Neural progenitor cell (in vitro differentiated cells): ENCODE results near the gene POSTN. TPM values are rescaled to one million over a fixed set of nuclear protein-coding genes. Genes with fewer than 3 reads are reported as not detected.

Source experiments
- DNase-seq: peaks from one replicate; pipeline ENCODE4 v3.0.0-alpha.2; 2016; ENCODE audit warnings: low spot score
- H2AFZ ChIP-seq: fragments of 200-600 bp; sonication (generic); replicated peaks from 2 replicates; pipeline ENCODE4 v1.6.1; 2016; ENCODE audit warnings: antibody characterized with exemption
- H3F3A ChIP-seq: fragments of 200-600 bp; sonication (generic); 2 replicates; pipeline ENCODE4 v1.6.1; 2016; ENCODE audit warnings: antibody characterized with exemption, low read depth
- H3K27ac ChIP-seq: fragments of 200-600 bp; sonication (generic); 2 replicates; pipeline ENCODE4 v1.5.1; 2016; ENCODE audit warnings: mild to moderate bottlenecking
- H3K27me3 ChIP-seq: fragments of 200-600 bp; sonication (generic); 2 replicates; pipeline ENCODE4 v1.6.1; 2016; ENCODE audit warnings: mild to moderate bottlenecking, moderate library complexity
- H3K36me3 ChIP-seq: fragments of 200-600 bp; sonication (generic); 2 replicates; pipeline ENCODE4 v1.5.1; 2016
- H3K4me1 ChIP-seq: fragments of 200-600 bp; sonication (generic); 2 replicates; pipeline ENCODE4 v1.6.1; 2016; ENCODE audit warnings: mixed run types
- H3K4me2 ChIP-seq: fragments of 200-600 bp; sonication (generic); 2 replicates; pipeline ENCODE4 v1.6.1; 2016
- H3K4me3 ChIP-seq: fragments of 200-600 bp; sonication (generic); 2 replicates; pipeline ENCODE4 v1.5.1; 2016
- H3K79me2 ChIP-seq: fragments of 200-600 bp; sonication (generic); 2 replicates; pipeline ENCODE4 v1.6.1; 2016; ENCODE audit warnings: low read depth
- H3K9ac ChIP-seq: fragments of 200-600 bp; sonication (generic); 2 replicates; pipeline ENCODE4 v1.6.1; 2016
- H3K9me3 ChIP-seq: fragments of 200-600 bp; sonication (generic); 2 replicates; pipeline ENCODE4 v1.5.1; 2016; ENCODE audit warnings: low read depth
- H4K20me1 ChIP-seq: fragments of 200-600 bp; sonication (generic); 2 replicates; pipeline ENCODE4 v1.6.1; 2016; ENCODE audit warnings: low read depth
- H3K27ac Mint-ChIP-seq: 3 replicates; pipeline ENCODE4 v1.8.0; 2021; ENCODE audit warnings: mixed read lengths
- H3K27me3 Mint-ChIP-seq: 2 replicates; pipeline ENCODE4 v1.8.0; 2022; ENCODE audit warnings: low read depth, mild to moderate bottlenecking, inconsistent platforms, moderate library complexity, mixed read lengths; ENCODE audit not compliant: insufficient read depth
- H3K36me3 Mint-ChIP-seq: 3 replicates; pipeline ENCODE4 v1.8.0; 2021; ENCODE audit warnings: mixed read lengths
- H3K4me1 Mint-ChIP-seq: 3 replicates; pipeline ENCODE4 v1.8.0; 2021; ENCODE audit warnings: mixed read lengths
- H3K4me3 Mint-ChIP-seq: 3 replicates; pipeline ENCODE4 v1.8.0; 2021; ENCODE audit warnings: mild to moderate bottlenecking, moderate library complexity, mixed read lengths
- H3K9me3 Mint-ChIP-seq: 3 replicates; pipeline ENCODE4 v1.8.0; 2020; ENCODE audit warnings: mixed read lengths
- EZH2 ChIP-seq: fragments of 200-600 bp; sonication (generic); IDR thresholded peaks from 2 replicates; pipeline ENCODE4 v1.6.1; 2017; ENCODE audit warnings: antibody characterized with exemption, mild to moderate bottlenecking, moderate library complexity
- EZH2phosphoT487 ChIP-seq: fragments of 200-600 bp; sonication (generic); IDR thresholded peaks from 2 replicates; pipeline ENCODE4 v1.6.1; 2017; ENCODE audit warnings: antibody characterized with exemption
- total RNA-seq: library from RNA; depleted of rRNA; stranded (reverse); fragments of >200 nt; gene quantifications from 2 replicates; pipeline ENCODE4 v1.2.3, GENCODE V29; 2015; ENCODE audit warnings: low replicate concordance
- TF ChIP-seq, protein P1 (sequence below): fragments of 200-600 bp; sonication (generic); IDR thresholded peaks from 2 replicates; pipeline ENCODE4 v1.5.1; 2017; ENCODE audit warnings: antibody characterized with exemption, mild to moderate bottlenecking

The POSTN gene
- total RNA-seq, 1 donor from 2014 or later: not detected

DNA sequence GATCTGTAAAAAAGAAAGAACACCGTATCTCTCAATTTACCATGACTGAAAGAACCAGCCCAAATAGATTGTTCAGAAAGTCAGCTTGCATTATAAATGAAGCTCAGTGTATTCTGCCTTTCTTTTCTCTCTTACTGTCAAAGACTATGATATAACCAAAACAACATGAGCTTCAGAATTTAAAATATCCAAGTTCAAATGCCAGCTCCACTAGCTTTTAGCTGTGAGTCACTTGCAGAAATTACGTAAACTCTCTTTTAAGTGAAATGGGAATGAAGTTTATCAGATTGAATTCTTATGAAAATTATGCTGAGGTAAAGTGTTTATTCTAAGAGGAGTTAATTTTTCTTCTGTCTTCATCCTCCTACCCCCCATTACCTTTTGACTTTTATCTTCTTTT is 20.0 kb upstream of the POSTN start:
- Histone ChIP-seq H3K4me3 (no peak overlapping the region), H3K9me3 (no peaks in the 10 kb centered on the region), H3K4me2 (no peak overlapping the region), H3K4me1 (no peaks in the 10 kb centered on the region), H3K27ac (no peak overlapping the region), H2AFZ (no peak overlapping the region), H3K9ac (no peak overlapping the region), H3F3A (no peaks in the 10 kb centered on the region), H3K27me3 (no peaks in the 10 kb centered on the region), H4K20me1 (no peaks in the 10 kb centered on the region), H3K36me3 (no peaks in the 10 kb centered on the region), H3K79me2 (no peaks in the 10 kb centered on the region)
- H3K36me3 Mint-ChIP-seq: no peaks in the 10 kb centered on the region
- H3K4me3 Mint-ChIP-seq: no peak overlapping the region
- peaks cover 3% of the 10 kb centered on the region for H3K9me3 Mint-ChIP-seq
- TF ChIP-seq, protein P1, sequence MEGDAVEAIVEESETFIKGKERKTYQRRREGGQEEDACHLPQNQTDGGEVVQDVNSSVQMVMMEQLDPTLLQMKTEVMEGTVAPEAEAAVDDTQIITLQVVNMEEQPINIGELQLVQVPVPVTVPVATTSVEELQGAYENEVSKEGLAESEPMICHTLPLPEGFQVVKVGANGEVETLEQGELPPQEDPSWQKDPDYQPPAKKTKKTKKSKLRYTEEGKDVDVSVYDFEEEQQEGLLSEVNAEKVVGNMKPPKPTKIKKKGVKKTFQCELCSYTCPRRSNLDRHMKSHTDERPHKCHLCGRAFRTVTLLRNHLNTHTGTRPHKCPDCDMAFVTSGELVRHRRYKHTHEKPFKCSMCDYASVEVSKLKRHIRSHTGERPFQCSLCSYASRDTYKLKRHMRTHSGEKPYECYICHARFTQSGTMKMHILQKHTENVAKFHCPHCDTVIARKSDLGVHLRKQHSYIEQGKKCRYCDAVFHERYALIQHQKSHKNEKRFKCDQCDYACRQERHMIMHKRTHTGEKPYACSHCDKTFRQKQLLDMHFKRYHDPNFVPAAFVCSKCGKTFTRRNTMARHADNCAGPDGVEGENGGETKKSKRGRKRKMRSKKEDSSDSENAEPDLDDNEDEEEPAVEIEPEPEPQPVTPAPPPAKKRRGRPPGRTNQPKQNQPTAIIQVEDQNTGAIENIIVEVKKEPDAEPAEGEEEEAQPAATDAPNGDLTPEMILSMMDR: no peak
- no peak for DNase-seq
- no peak overlapping the region for H3K27ac Mint-ChIP-seq
- peaks cover 16% of the 10 kb centered on the region for H3K4me1 Mint-ChIP-seq
- no peaks in the 10 kb centered on the region for H3K27me3 Mint-ChIP-seq

DNA sequence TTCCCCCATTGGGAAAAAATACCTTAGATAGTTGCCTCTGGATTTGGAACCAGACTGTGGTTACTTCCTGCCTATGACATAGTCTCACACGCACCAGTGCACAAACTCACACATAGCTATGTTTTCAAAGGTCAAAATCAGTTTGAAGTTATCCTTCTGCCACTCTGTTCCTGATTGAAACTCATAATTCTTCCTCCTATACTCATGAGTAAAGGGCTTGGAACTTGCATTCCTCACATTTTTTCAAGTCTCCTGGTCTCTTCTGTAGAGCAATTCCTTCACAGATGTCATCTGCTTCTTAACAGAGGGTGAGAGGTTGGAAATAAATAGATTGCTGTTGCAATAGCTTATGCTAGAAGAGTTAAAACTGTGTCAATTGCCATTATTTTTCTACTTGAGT is 18.6 kb upstream of the POSTN start:
- peaks cover 15% of the 10 kb centered on the region for H3K4me1 Mint-ChIP-seq
- Histone ChIP-seq H3K9ac (no peak overlapping the region), H3K27ac (no peak overlapping the region), H3K4me2 (no peak overlapping the region), H2AFZ (no peak overlapping the region), H4K20me1 (no peaks in the 10 kb centered on the region), H3K9me3 (no peaks in the 10 kb centered on the region), H3K36me3 (no peaks in the 10 kb centered on the region), H3K27me3 (no peaks in the 10 kb centered on the region), H3F3A (no peaks in the 10 kb centered on the region), H3K4me1 (no peaks in the 10 kb centered on the region), H3K79me2 (no peaks in the 10 kb centered on the region), H3K4me3 (no peak overlapping the region)
- H3K27me3 Mint-ChIP-seq: no peaks in the 10 kb centered on the region
- H3K27ac Mint-ChIP-seq: no peak overlapping the region
- no peak for DNase-seq
- no peaks in the 10 kb centered on the region for H3K36me3 Mint-ChIP-seq
- TF ChIP-seq EZH2phosphoT487: no peak
- TF ChIP-seq, protein P1: no peak
- TF ChIP-seq EZH2: no peak
- H3K9me3 Mint-ChIP-seq: peaks cover 3% of the 10 kb centered on the region
- no peak overlapping the region for H3K4me3 Mint-ChIP-seq

- Histone ChIP-seq H3K27ac (no peak overlapping the region), H3K4me1 (no peaks in the 10 kb centered on the region), H2AFZ (no peak overlapping the region), H3K9me3 (no peaks in the 10 kb centered on the region), H4K20me1 (no peaks in the 10 kb centered on the region), H3K27me3 (no peaks in the 10 kb centered on the region), H3K4me2 (no peak overlapping the region), H3K4me3 (no peak overlapping the region), H3F3A (no peaks in the 10 kb centered on the region), H3K36me3 (no peaks in the 10 kb centered on the region), H3K9ac (no peak overlapping the region), H3K79me2 (no peaks in the 10 kb centered on the region)
- Mint-ChIP-seq H3K27me3 (no peaks in the 10 kb centered on the region), H3K4me3 (no peak overlapping the region), H3K9me3 (peaks cover 3% of the 10 kb centered on the region), H3K36me3 (no peaks in the 10 kb centered on the region), H3K27ac (no peak overlapping the region), H3K4me1 (peaks cover 12% of the 10 kb centered on the region)
- TF ChIP-seq EZH2 (no peak), EZH2phosphoT487 (no peak)
- TF ChIP-seq, protein P1: no peak
- DNase-seq: no peak
These were observed 17.6 kb upstream of the POSTN start for GRCh38 chr13:37616131-37616530.

GRCh38 chr13:37615276-37615675 is 16.7 kb upstream of the POSTN start:
- Histone ChIP-seq H3K27me3 (no peaks in the 10 kb centered on the region), H4K20me1 (no peaks in the 10 kb centered on the region), H3K27ac (no peak overlapping the region), H3K4me3 (no peak overlapping the region), H3K79me2 (no peaks in the 10 kb centered on the region), H3K9me3 (no peaks in the 10 kb centered on the region), H3K36me3 (no peaks in the 10 kb centered on the region), H3K9ac (no peak overlapping the region), H3K4me1 (no peaks in the 10 kb centered on the region), H3K4me2 (no peak overlapping the region), H2AFZ (no peak overlapping the region), H3F3A (no peaks in the 10 kb centered on the region)
- H3K36me3 Mint-ChIP-seq: no peaks in the 10 kb centered on the region
- no peak for DNase-seq
- H3K4me3 Mint-ChIP-seq: no peak overlapping the region
- H3K27ac Mint-ChIP-seq: no peak overlapping the region
- peaks cover 12% of the 10 kb centered on the region for H3K4me1 Mint-ChIP-seq
- TF ChIP-seq EZH2: no peak
- TF ChIP-seq, protein P1: no peak
- no peak for TF ChIP-seq EZH2phosphoT487
- no peaks in the 10 kb centered on the region for H3K27me3 Mint-ChIP-seq
- H3K9me3 Mint-ChIP-seq: peaks cover 3% of the 10 kb centered on the region
